Measurements from ENCODE around the gene SNX25.
"Not testable (repeated sequence)": the region's sequence is repeated elsewhere in the genome, so short reads cannot be mapped to it uniquely, and the experiment has no call there.

Gene SNX25

GRCh38 chr4:185209031-185209851 lies at the start of gene SNX25:
SNX25 (plus strand) TSS chr4:185209598; CDS start chr4:185209827, 229 bp downstream.
- peak; percentile 86 for DNase-seq

- DNase-seq: no peak
These were observed 43.8 kb upstream of the SNX25 start for GRCh38 chr4:185165605-185166063.

- no peak for DNase-seq
These were observed 42.2 kb upstream of the SNX25 start for GRCh38 chr4:185167234-185167633.

- no peak for DNase-seq
These were observed 37.9 kb upstream of the SNX25 start for GRCh38 chr4:185171373-185172071.

GRCh38 chr4:185179488-185179887 lies 29.9 kb upstream of the SNX25 start:
- DNase-seq: no peak

GRCh38 chr4:185182239-185182638 lies 27.2 kb upstream of the SNX25 start:
- no peak for DNase-seq

- peak; percentile 73 for DNase-seq
These were observed 25.6 kb upstream of the SNX25 start for GRCh38 chr4:185183622-185184281.

GRCh38 chr4:185186769-185187168 lies 22.6 kb upstream of the SNX25 start:
- DNase-seq: no peak

GRCh38 chr4:185189606-185190305 lies 19.6 kb upstream of the SNX25 start:
- DNase-seq: no peak

- no peak for DNase-seq
These were observed 19.0 kb upstream of the SNX25 start for GRCh38 chr4:185190306-185190856.

- no peak for DNase-seq
These were observed 17.3 kb upstream of the SNX25 start for GRCh38 chr4:185192059-185192458.

GRCh38 chr4:185194924-185195888 lies 14.2 kb upstream of the SNX25 start:
- DNase-seq: no peak

GRCh38 chr4:185196437-185196836 lies 13.0 kb upstream of the SNX25 start:
- DNase-seq: no peak

- not testable (repeated sequence) for DNase-seq
These were observed 11.2 kb upstream of the SNX25 start for GRCh38 chr4:185198189-185198588.

GRCh38 chr4:185201977-185202962 lies 7.1 kb upstream of the SNX25 start:
- no peak for DNase-seq

GRCh38 chr4:185202984-185203485 lies 6.4 kb upstream of the SNX25 start:
- DNase-seq: no peak

- DNase-seq: peak; percentile 77
These were observed 5.7 kb upstream of the SNX25 start, which contains the start of gene CFAP97 for GRCh38 chr4:185203486-185204237. CFAP97 (minus strand) TSS chr4:185204000; CDS start chr4:185191196, 12,804 bp downstream.

- no peak for DNase-seq
These were observed 5.0 kb upstream of the SNX25 start for GRCh38 chr4:185204238-185204910.

Data from NCI-H146 (cell line).